ENCODE results near the gene CFAP73. TPM values are rescaled to one million over a fixed set of nuclear protein-coding genes. Genes with fewer than 3 reads are reported as not detected.
A peak's percentile ranks its signal among the peaks of the same experiment; 100 is the strongest.

The CFAP73 gene
- total RNA-seq, 2 experiments from 2014 or later: not detected

DNA sequence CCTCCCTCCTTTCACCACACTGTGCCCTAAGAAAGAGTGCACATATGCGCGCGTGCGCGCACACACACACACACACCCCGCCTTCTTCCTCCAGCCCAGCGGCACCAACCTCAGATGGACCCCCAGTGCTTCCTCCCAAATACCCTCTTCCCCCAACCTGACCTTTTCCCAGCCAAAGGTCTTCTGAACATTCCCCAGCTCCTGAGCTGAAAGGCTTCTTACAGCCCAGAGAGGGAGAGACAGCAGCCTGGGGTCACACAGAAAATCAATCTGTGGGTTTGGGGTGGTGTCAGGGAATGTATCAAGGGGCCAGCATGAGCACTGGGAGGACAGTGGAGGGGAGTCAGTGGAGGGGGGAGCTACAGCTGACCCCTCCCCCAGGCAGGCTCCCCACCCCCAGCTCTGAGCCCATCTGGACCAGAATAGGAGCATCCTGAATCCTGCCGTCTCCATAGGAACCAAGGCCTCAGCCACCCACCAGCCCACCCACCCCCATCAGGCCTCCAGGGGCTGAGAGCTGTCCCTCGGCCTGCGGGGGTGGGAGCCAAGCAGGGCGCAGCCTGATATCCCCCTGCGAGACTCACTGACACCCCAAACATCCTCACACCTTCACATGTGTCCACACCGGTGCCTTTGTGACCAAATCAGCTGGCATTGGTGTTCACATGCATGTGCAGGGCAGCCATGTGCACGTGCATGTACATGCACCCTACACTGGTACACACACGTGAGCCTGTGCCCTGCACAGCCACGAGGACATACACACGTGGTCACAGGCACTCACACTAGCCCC lies 19.7 kb upstream of the CFAP73 start:
- no peak for ATAC-seq
- no peak for DNase-seq
- CTCF ChIA-PET: interaction anchor here (1.6 kb wide), 1 partner anchor 9 kb away, joined by 5 read pairs; no protein-coding TSS in a partner anchor
- H3K4me3 Mint-ChIP-seq: no peak overlapping the region
- H3K9me3 Mint-ChIP-seq (ENCODE audit: low read depth): no peaks in the 10 kb centered on the region
- no peak overlapping the region for H3K27ac Mint-ChIP-seq
- no peaks in the 10 kb centered on the region for H3K4me1 Mint-ChIP-seq
- no peaks in the 10 kb centered on the region for H3K36me3 Mint-ChIP-seq
- H3K27me3 Mint-ChIP-seq: peaks cover 6% of the 10 kb centered on the region

DNA sequence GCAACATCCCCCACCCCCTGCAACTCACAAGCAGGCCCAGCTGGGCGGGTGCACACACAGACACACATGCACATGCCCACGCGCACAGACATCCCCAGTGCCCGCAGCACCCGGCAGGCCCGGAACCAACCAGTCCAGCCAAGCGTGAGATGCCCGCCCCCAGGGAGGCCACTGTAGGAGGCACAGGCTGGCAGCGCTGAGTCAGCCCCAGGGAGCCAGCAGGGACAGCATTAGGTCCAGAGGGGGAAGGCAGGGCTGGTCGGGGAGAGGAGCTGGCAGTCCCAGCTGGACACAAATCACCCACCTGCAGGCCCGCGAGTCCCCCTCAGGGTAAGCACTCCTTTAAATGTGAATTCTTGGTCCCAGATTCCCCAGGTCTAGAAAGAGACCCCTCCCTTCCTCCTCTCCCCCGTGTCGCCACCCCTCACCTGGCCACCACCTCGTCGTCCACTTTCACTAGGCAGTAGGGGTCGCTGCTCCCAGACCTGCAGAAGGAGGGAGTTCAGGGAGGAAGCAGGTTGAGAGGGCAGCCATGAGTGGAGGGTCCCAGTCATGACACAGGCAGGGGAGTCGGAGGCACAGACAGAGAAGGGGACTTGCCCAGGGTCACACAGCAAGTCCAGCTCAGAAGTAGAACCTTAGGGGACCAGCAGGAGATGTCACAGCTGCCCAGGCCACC lies 18.9 kb upstream of the CFAP73 start:
- Mint-ChIP-seq H3K27ac (no peak overlapping the region), H3K4me1 (no peaks in the 10 kb centered on the region), H3K27me3 (peaks cover 7% of the 10 kb centered on the region), H3K9me3 (ENCODE audit: low read depth) (no peaks in the 10 kb centered on the region), H3K4me3 (no peak overlapping the region), H3K36me3 (no peaks in the 10 kb centered on the region)
- no peak for DNase-seq
- CTCF ChIA-PET: interaction anchor here (1.0 to 2.0 kb wide), 3 partner anchors 10 to 44 kb away, joined by 3 to 6 read pairs (median 5); no protein-coding TSS in a partner anchor
- ATAC-seq: no peak

DNA sequence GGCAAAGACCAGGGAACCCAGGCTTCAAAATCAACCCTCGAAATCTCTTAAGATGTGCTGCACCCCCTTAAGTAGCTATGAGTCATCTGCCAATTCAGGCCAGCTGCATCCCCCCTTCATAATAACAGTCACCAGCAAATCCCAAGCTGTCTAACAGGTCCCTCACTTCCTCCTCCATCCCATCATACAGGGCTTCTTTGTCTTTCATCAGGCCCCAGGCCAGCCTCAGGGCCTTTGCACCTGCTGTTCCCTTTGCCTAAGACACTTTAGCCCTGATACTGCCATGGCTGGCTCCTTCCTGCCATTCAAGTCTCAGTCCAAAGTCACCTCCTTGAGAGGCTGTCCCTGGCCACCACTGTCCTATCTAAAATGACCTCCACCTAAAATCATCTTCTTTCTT lies 18.0 kb upstream of the CFAP73 start:
- no peak for DNase-seq
- no peak overlapping the region for H3K4me3 Mint-ChIP-seq
- peaks cover 14% of the 10 kb centered on the region for H3K27me3 Mint-ChIP-seq
- ATAC-seq: no peak
- no peaks in the 10 kb centered on the region for H3K9me3 Mint-ChIP-seq (ENCODE audit: low read depth)
- H3K36me3 Mint-ChIP-seq: no peaks in the 10 kb centered on the region
- CTCF ChIA-PET: interaction anchor here (0.7 to 2.0 kb wide), 4 partner anchors 11 to 56 kb away, joined by 3 to 6 read pairs (median 4); no protein-coding TSS in a partner anchor
- peak overlapping the region; percentile 42 for H3K27ac Mint-ChIP-seq
- H3K4me1 Mint-ChIP-seq: peaks cover 9% of the 10 kb centered on the region

DNA sequence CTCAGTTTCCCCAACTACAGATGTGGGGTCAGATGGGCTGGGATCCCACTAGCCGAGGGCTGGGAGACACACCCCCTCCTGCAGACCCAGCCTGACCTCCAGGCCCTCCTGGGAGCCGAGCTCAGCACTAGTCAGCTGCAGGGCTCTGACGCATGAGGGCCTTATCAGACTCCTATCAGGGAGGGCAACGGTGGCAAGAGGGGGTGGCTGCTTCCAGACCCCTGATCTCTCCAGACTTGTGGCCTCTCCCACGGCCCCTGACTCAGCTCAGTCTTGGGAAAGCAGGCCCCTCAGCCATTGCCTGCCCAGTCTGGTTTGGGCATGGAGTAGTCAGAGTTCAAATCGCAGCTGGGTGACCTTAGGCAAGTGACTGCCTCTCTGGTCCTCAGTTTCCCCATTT lies 16.5 kb upstream of the CFAP73 start:
- Mint-ChIP-seq H3K9me3 (ENCODE audit: low read depth) (no peaks in the 10 kb centered on the region), H3K36me3 (no peaks in the 10 kb centered on the region), H3K4me3 (no peak overlapping the region), H3K27me3 (peaks cover 17% of the 10 kb centered on the region), H3K27ac (no peak overlapping the region), H3K4me1 (peaks cover 12% of the 10 kb centered on the region)
- CTCF ChIA-PET: no interaction called here
- ATAC-seq (no peak), DNase-seq (no peak)

DNA sequence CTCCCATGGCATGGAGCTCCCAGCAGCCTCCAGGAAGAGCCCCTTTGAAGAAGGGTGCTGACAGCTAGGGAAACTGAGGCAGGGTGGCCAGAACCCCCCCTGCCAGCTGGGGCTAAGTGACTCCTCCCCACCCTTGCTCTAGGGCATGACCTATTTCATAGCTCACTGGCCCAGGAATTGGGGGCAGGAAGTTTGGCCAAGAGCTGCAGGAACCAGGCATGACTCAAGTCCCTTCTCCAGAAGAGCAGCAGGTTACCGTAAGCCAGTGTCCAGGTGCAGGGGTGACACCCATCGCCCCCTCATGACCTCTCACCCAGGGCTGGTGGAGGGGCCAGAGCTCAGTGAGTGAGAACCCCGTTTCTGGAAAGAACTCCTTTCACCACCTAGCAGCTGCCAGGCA lies 15.9 kb upstream of the CFAP73 start:
- Mint-ChIP-seq H3K4me1 (peaks cover 12% of the 10 kb centered on the region), H3K9me3 (ENCODE audit: low read depth) (no peaks in the 10 kb centered on the region), H3K27me3 (peaks cover 17% of the 10 kb centered on the region), H3K36me3 (no peaks in the 10 kb centered on the region), H3K4me3 (no peak overlapping the region), H3K27ac (no peak overlapping the region)
- DNase-seq (no peak), ATAC-seq (no peak)
- CTCF ChIA-PET: interaction anchor here (1.2 to 3.5 kb wide), 3 partner anchors 20 to 44 kb away, joined by 3 to 20 read pairs (median 3); no protein-coding TSS in a partner anchor

DNA sequence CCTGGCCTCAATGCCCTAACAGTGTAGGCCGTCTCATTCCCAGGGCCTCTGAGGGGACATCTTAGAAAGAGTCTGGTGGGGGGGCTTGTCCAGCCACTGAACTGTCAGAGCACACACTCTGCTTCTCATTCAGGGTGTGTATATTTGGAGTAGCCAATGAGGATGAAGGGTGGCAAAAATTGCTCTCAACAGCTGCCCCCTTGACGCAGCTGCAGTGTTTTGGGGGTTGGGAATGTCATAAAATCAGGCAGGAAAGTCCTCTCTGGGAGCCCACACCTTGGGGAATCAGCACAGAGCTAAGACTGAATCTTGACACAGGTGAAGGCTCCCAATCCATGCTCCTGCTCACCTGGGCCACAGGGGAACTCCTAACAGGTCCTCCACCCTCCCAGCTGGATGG lies 15.5 kb upstream of the CFAP73 start:
- Mint-ChIP-seq H3K9me3 (ENCODE audit: low read depth) (no peaks in the 10 kb centered on the region), H3K4me3 (no peak overlapping the region), H3K27ac (no peak overlapping the region), H3K27me3 (peaks cover 17% of the 10 kb centered on the region), H3K36me3 (no peaks in the 10 kb centered on the region), H3K4me1 (peaks cover 12% of the 10 kb centered on the region)
- CTCF ChIA-PET: interaction anchor here (1.2 to 3.5 kb wide), 3 partner anchors 19 to 44 kb away, joined by 3 to 20 read pairs (median 3); no protein-coding TSS in a partner anchor
- DNase-seq (no peak), ATAC-seq (no peak)

DNA sequence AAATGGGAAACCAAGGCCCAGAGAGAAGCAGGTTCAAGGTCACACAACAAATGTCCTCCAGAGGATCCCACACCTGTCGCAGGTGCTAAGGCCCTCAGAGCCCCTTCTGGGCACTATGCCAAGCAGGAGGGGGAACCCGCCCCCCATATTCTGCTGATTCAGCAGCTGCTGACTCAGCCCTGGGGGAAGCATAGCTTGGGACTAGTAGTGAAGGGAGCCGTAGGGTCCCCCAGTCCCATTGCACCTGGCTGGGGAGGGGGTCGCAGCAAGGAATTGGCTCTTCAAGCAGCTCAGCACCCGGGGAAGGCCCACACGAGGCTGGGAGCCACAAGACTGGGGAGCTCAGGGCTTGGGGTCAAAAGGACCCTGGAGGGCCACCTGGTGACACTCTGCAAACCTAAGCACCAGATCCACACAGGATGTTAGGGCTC lies 15.0 kb upstream of the CFAP73 start:
- Mint-ChIP-seq H3K27me3 (peaks cover 17% of the 10 kb centered on the region), H3K36me3 (no peaks in the 10 kb centered on the region), H3K4me1 (peaks cover 12% of the 10 kb centered on the region), H3K9me3 (ENCODE audit: low read depth) (no peaks in the 10 kb centered on the region), H3K4me3 (no peak overlapping the region), H3K27ac (no peak overlapping the region)
- CTCF ChIA-PET: interaction anchor here (0.7 to 3.5 kb wide), 6 partner anchors 13 to 142 kb away, joined by 3 to 20 read pairs (median 3); no protein-coding TSS in a partner anchor
- ATAC-seq: no peak
- DNase-seq: no peak

DNA sequence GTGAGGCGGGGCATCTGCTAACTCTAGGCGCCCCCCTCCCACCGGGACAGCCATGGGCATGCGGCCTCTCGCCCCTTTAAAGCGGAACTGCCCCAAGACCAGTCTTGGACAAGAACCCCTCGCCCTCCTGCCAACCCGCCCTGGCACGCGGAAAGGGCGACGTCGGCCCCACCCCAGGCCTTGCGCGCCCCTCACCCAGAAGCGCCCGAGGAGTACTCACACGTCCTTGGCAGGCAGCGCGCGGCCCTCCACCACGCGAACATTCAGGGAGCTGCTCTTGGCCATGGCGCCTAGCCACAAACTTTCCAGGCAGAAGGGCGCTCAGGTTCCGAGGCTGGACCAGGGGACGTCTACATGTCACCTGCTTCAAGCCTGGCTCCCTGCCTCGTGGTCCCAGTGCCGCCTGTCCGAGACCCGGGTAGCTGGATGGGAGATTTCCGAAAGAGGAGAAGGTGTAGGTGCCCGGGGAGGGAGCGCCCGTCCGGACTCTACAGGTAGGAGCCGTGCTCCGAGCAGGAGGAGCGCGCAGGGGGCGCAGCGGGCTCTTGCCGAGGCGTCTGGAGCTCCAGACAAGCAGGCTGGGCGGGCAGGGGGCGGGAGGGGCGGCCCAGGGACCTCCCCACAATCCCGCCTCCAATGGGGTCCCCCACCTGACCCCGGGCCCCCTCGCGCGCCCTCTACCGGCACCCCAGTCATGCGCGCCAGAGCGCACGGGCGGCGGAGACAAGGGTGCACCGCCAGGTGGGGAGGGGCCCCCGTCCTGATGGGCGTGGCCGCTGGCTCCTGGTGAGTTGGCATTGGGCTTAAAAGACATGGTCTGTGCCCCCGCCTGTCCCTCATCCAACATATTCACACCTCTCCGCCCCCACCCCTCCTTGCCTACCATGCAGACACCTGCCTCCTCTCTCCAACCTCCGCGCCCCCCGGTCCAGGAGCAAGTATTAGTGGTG lies 14.1 kb upstream of the CFAP73 start, which contains the start of gene RASAL1:
Gene RASAL1, minus strand, starts transcription at position 584 of the 950 bp plus-strand sequence. Its CDS starts 299 bp downstream, at position 285.
- H3K9me3 Mint-ChIP-seq (ENCODE audit: low read depth): no peaks in the 10 kb centered on the region

DNA sequence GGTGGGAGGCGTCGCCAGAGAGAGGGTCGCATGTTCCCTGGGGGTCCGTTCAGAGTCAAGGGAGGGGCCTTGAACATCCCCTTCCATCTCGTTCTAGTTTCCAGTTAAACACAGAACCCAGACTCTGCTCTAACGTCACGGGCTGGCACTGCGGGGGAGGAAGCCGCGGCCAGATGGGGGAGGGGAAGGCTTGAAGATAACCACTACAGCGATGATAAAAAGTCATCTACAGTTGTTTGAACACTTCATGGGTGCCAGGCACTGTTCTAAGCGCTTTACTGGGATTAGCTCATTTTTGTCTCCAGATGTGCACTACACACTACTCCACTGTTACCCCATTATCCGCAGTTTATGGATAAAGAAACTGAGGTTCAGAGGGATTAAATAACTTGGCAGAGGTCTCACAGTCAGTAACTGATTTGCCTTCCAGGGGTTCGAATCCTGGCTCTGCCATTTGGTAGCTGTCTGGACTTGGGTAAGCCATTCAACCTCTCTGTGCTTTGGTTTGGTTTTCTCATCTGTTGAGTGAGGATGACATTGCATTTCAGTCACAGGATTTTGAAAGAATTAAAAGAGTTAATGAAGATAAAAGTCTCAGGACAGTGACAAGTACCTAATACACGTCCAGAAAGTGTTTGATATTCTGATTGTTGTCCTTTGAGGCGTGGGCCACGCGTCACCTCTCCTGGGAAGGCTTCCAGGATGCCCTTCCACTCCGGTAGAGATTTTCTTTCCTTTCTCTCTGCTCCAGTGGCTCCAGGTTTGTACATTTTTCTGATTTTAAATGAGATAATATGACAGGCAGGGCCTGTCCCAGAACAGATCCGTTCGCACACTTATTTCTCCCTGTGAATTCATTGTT lies 13.2 kb upstream of the CFAP73 start:
- peaks cover 17% of the 10 kb centered on the region for H3K27me3 Mint-ChIP-seq
- peaks cover 12% of the 10 kb centered on the region for H3K4me1 Mint-ChIP-seq
- no peaks in the 10 kb centered on the region for H3K9me3 Mint-ChIP-seq (ENCODE audit: low read depth)
- H3K27ac Mint-ChIP-seq: peak overlapping the region; percentile 20
- peak; percentile 50 for ATAC-seq
- CTCF ChIA-PET: interaction anchor here (0.7 to 3.5 kb wide), 2 partner anchors 17 to 38 kb away, joined by 3 to 20 read pairs; no protein-coding TSS in a partner anchor
- DNase-seq: peak; percentile 67
- no peaks in the 10 kb centered on the region for H3K36me3 Mint-ChIP-seq
- peak overlapping the region; percentile 65 for H3K4me3 Mint-ChIP-seq

More for the DNA sequence above, 14.1 kb upstream of the CFAP73 start, which contains the start of gene RASAL1:
- Mint-ChIP-seq H3K4me3 (peak within 1 kb of the TSS; percentile 65), H3K27me3 (peaks cover 17% of the 10 kb centered on the region), H3K27ac (peak within 1 kb of the TSS; percentile 20), H3K4me1 (peaks cover 12% of the 10 kb centered on the region), H3K36me3 (no peaks in the 10 kb centered on the region)
- DNase-seq (peak; percentile 77), ATAC-seq (peak; percentile 90)
- CTCF ChIA-PET: interaction anchor here (0.7 to 3.5 kb wide), 5 partner anchors 14 to 143 kb away, joined by 3 to 20 read pairs (median 3); no protein-coding TSS in a partner anchor

DNA sequence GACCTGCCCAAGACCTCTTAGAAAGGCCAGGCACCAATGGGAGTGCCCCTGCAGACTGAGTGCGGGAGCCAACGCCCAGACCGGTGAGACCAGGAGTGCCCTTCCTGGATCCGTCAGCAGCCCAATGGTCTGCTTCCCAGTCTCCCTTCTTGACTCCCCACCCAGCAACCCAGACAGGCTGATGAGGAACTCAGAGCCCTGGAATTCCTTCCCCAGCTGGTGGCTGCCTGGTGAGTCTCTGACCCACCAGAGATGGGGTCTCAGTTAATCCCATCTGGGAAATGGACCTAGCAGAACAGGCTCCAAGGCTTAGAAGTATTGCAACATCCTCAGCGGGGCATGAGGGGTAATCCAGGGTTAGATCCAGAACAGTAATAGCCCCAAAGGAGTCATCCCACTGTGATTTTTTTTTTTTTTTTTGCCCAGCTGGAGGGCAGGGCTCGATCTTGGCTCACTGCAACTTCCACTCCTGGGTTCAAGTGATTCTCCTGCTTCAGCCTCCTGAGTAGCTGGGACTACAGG lies 12.5 kb upstream of the CFAP73 start:
- H3K4me3 Mint-ChIP-seq: no peak overlapping the region
- CTCF ChIA-PET: interaction anchor here (0.7 to 3.5 kb wide), 3 partner anchors 16 to 89 kb away, joined by 3 to 20 read pairs (median 3); no protein-coding TSS in a partner anchor
- H3K27me3 Mint-ChIP-seq: peaks cover 17% of the 10 kb centered on the region
- no peak overlapping the region for H3K27ac Mint-ChIP-seq
- no peaks in the 10 kb centered on the region for H3K36me3 Mint-ChIP-seq
- ATAC-seq (no peak), DNase-seq (no peak)
- peaks cover 12% of the 10 kb centered on the region for H3K4me1 Mint-ChIP-seq
- no peaks in the 10 kb centered on the region for H3K9me3 Mint-ChIP-seq (ENCODE audit: low read depth)

DNA sequence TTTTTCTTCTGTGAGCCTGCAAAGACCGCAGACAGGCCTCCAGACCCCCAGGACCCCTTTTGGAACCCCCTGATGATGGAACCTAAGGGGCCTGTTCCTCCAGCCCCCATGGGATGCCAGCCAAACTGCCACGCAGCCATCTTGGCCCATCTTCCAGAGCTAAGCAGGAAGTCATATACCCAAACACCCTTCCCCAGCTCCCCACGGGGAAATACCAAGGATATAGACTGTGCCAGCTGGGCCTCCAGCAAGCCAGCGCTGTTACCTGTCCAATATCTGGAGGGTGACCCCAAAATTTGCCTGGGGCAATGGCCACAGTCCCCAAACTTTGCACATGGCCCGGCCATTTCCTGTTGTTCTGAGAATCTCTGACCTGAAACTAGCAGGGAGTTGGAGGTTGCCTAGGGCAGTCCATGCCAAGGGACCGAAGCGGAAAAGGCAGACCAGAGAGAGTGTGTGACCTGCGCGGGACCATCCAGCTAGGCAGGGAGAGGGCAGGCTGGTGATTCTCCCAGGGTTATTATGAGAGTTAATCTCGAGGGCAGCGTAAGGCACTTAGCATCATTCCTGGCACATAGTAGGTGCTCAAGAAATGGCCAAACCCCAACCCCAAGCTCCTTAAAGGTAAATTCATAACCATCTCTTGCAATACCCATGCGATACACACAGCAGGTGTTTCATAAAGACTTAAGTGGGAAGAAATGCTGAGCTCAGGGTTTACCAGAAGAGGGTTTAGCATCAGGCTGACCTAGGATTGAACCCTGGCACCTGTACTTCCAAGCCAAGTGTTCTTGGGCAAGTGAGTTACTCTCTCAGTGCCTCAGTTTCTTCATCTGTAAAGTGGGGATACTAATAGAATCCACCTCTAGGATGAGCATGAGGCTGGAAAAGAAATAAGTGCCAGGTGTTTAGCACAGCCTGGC lies 11.4 kb upstream of the CFAP73 start:
- Mint-ChIP-seq H3K9me3 (ENCODE audit: low read depth) (no peaks in the 10 kb centered on the region), H3K27me3 (peaks cover 17% of the 10 kb centered on the region), H3K4me1 (peaks cover 12% of the 10 kb centered on the region), H3K27ac (no peak overlapping the region), H3K36me3 (no peaks in the 10 kb centered on the region), H3K4me3 (no peak overlapping the region)
- ATAC-seq (no peak), DNase-seq (no peak)
- CTCF ChIA-PET: interaction anchor here (0.7 to 1.3 kb wide), 2 partner anchors 90 to 146 kb away, joined by 3 read pairs; no protein-coding TSS in a partner anchor
